Subcutaneous adipose tissue (tissue), 4 donors: ENCODE results near the gene UBB. TPM values are rescaled to one million over a fixed set of nuclear protein-coding genes. Genes with fewer than 3 reads are reported as not detected.

Experiments used
- total RNA-seq, 4 donors: library from RNA; depleted of rRNA; stranded (reverse); fragments of >200 nt; gene quantifications; one replicate each; pipeline ENCODE4 v1.1.0, GENCODE V29; 2016
- TF ChIP-seq, protein P1 (sequence below): fragments of 450-650 bp; IDR thresholded peaks from one replicate; pipeline ENCODE4 v1.5.1; 2016; ENCODE audit warnings: low read depth, mild to moderate bottlenecking, control low read depth, antibody characterized with exemption, moderate library complexity

UBB gene
- total RNA-seq, 4 donors from 2014 or later, result 631 to 867 (median 703) TPM

DNA sequence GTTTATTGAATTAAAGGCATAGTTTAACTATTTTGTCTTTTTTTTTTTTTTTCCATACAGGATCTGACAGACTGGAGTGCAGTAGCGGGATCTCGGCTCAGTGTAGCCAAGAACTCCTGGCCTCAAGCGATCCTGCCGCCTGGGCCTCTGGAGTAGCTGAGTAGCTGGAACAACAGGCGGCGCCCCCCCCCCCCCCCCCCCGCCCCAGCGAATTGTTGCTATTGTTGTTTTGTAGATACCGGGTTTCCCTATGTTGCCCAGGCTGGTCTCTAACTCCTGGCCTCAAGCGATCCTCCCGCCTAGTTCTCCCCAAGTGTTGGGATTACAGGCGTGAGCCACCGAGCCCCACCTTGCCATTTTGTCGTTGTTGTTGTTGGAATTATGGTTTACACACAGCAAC, 26.3 kb upstream of the UBB start:
- TF ChIP-seq, protein P1, sequence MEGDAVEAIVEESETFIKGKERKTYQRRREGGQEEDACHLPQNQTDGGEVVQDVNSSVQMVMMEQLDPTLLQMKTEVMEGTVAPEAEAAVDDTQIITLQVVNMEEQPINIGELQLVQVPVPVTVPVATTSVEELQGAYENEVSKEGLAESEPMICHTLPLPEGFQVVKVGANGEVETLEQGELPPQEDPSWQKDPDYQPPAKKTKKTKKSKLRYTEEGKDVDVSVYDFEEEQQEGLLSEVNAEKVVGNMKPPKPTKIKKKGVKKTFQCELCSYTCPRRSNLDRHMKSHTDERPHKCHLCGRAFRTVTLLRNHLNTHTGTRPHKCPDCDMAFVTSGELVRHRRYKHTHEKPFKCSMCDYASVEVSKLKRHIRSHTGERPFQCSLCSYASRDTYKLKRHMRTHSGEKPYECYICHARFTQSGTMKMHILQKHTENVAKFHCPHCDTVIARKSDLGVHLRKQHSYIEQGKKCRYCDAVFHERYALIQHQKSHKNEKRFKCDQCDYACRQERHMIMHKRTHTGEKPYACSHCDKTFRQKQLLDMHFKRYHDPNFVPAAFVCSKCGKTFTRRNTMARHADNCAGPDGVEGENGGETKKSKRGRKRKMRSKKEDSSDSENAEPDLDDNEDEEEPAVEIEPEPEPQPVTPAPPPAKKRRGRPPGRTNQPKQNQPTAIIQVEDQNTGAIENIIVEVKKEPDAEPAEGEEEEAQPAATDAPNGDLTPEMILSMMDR, result no peak

DNA sequence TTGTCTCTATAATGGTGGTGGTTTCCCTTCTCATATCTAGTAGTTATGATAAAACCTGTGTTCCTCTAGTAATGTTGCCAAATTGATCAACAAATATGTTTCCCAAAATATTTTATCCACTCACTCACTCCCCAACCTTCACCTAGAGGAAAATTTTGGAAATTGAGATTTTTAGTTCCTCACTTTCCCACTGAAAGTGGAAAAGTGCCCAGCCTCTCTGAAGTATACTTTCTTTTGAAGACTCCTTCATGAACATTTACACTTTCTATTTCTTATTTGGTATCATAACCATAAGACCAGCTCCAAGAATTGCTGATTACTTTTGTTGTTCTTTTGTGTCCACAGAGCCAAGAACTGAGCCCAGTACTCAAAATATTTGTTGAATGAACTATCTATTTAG, 22.5 kb upstream of the UBB start:
- TF ChIP-seq, protein P1, result no peak

DNA sequence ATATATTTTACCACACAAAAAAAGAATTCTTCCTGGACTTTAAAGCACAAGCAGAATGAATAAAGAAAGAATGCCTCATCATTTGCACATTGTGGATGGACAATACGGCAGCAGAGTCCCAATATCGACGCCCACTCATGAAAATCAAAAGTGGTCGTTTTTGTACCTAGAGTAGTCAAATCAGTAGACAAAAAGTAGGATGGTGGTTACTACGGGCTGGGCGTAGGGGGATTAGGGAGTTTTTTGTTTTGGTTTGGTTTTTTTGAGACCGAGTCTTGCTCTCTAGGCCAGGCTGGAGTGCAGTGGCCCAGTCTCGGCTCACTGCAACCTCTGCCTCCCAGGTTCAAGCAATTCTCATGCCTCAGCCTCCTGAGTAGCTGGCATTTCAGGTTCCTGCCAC, 19.0 kb upstream of the UBB start:
- TF ChIP-seq, protein P1, result no peak

DNA sequence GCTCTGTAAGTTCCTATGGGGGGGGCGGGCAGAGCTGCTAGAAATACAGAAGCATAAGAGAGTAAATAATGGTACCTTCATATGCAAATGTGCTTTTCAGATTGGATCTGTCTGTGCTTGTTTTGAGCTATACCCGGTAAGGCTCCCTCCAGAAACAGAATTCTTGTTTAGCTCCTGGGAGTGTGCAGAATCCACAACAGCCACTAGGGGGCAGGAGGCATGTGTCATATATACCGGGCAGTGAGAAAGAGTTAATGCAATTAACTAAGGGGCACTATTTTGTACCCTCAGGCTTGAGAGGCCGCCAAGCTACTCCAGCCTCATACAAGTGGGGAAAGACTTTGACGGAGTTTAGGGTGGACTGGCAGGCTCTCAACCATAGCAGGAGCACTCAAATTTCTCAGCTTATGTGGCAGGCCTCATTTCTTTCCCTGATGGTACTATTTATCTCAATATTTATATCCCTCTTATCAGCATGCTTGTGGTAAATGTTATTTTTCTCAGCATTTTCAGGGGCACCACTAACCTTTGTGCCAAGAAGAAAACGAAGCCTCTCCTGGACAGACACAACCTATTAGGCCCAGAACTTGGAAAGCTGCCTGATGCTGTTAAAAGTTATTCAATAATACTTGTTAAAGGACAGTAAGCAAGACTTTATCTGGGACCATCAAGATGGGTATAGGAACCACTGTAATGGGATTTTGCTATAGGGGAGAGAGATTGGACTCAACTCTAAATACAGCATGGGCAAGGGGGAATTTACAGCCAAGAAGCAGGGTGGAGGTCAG, 16.9 kb upstream of the UBB start:
- TF ChIP-seq, protein P1, result no peak

DNA sequence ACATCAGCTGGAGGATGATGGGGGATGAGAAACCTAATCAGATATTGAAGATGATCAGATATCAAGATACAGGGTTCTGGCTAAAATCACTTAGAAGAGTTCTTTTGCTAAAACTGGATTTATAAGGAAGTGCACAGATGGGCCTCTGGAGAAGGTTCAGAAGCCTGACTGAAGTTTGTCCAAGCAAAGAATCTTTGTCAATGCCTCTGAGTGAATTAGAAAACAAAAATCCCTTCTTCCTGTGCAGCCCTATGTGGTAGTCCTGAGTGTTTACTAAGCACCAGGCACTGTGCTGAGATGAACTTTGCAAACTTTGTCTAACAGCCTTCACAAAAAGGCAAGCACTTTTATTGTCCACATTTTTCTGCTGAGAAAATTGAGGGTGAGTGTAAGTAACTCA, 16.3 kb upstream of the UBB start:
- TF ChIP-seq, protein P1, result no peak

DNA sequence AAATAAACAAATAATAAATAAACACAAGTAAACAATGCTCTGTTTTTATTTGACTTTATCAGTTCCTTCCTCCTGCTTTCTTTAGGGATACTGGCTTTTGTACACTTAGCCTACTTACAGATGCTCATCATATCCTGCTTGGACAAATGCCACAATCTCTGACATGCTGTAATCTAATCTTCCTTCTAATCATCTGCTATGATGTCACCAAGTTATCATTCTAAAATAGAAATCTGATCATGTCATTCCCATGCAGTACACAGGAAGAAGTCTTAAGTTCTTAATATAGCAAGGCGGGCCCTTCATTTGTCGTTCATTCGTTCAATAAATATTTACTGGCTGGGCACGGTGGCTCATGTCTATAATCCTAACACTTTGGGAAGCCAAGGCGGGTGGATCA, 9.1 kb upstream of the UBB start:
- TF ChIP-seq, protein P1, result no peak

DNA sequence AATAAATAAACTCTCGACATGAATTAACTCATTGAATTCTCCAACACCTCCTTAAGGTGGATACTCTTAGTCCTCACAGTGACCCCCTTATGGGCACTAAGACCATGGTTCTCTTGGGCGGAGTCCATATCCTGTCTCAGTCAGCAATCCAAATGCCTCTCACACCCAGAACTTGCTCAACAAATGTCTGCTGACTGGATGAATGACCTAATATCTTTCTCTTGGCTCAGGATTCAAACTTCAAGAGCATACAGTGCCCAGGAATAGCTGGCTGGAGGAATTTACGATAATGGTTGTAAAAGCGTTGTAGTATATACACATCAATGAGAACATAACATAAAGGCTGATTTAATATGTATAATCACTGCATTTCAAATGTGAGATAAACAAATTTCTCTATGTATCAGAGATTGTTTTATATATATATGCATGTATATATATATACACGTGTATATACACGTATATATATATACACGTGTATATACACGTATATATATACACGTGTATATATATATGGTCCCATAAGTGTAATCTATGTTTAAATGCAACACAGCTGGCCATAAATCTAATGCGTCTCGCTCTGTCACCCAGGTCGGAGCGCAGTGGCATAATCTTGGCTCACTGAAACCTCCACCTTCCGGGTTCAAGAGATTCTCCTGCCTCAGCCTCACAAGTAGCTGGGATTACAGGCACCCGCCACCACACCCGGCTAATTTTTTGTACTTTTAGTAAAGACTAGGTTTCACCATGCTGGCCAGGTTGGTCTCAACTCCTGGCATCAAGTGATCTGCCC, 6.5 kb upstream of the UBB start:
- TF ChIP-seq, protein P1, result no peak
